ENCODE data around the gene POLR1E. TPM values are rescaled to one million over a fixed set of nuclear protein-coding genes. Genes with fewer than 3 reads are reported as not detected.

The POLR1E gene
- total RNA-seq, 1 donor from 2014 or later = 21.9 TPM

GRCh38 chr9:37438359-37438758 is 47.4 kb upstream of the POLR1E start:
- DNase-seq (ENCODE audit: extremely low spot score, unreplicated experiment) = no peak
- Mint-ChIP-seq H3K27me3 (ENCODE audit: unreplicated experiment) (no peaks in the 10 kb centered on the region), H3K4me1 (ENCODE audit: unreplicated experiment) (no peaks in the 10 kb centered on the region), H3K36me3 (ENCODE audit: unreplicated experiment) (peaks cover 47% of the 10 kb centered on the region), H3K9me3 (ENCODE audit: unreplicated experiment) (no peaks in the 10 kb centered on the region), H3K27ac (ENCODE audit: unreplicated experiment) (no peak overlapping the region), H3K4me3 (ENCODE audit: unreplicated experiment) (no peak overlapping the region)
- TF ChIP-seq CTCF (IDR thresholded peaks at IDR 0.05) = no peak

DNA sequence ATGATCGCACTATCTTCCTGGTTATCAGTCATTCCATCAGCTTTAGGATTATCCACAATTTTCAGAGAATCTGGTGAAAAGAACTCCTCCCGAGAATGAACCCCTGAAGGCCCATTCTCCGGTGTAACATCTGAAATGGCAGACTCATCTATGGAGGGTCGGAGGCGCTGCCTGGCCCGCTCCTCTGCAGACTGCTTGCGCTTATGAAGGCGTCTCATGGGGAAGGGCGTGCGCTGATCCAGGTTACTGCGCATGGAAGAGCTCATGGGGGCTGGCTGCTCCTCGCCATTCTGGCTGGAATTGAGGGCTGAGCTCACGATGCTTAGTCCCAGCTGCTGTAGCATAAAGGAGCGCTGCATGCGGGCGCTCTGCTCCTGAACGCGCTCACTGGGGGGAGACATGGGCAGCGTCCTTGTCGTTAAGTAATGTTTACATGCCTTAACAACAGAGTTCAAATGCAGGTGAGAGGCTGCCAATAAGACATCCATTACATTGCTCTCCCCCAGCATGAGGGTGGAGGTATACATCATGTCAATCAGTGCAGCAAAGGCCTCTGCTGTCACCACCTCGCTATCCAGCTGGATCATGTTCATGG is 43.9 kb upstream of the POLR1E start:
- no peak for TF ChIP-seq CTCF (IDR thresholded peaks at IDR 0.05)
- no peak overlapping the region for H3K27ac Mint-ChIP-seq (ENCODE audit: unreplicated experiment)
- H3K27me3 Mint-ChIP-seq (ENCODE audit: unreplicated experiment) = no peaks in the 10 kb centered on the region
- no peaks in the 10 kb centered on the region for H3K9me3 Mint-ChIP-seq (ENCODE audit: unreplicated experiment)
- no peak for DNase-seq (ENCODE audit: extremely low spot score, unreplicated experiment)
- H3K4me1 Mint-ChIP-seq (ENCODE audit: unreplicated experiment) = no peaks in the 10 kb centered on the region
- H3K36me3 Mint-ChIP-seq (ENCODE audit: unreplicated experiment) = peaks cover 40% of the 10 kb centered on the region
- H3K4me3 Mint-ChIP-seq (ENCODE audit: unreplicated experiment) = no peak overlapping the region

- no peak overlapping the region for H3K27ac Mint-ChIP-seq (ENCODE audit: unreplicated experiment)
- no peaks in the 10 kb centered on the region for H3K27me3 Mint-ChIP-seq (ENCODE audit: unreplicated experiment)
- H3K4me1 Mint-ChIP-seq (ENCODE audit: unreplicated experiment) = no peaks in the 10 kb centered on the region
- H3K36me3 Mint-ChIP-seq (ENCODE audit: unreplicated experiment) = peaks cover 38% of the 10 kb centered on the region
- DNase-seq (ENCODE audit: extremely low spot score, unreplicated experiment) = no peak
- TF ChIP-seq CTCF (IDR thresholded peaks at IDR 0.05) = no peak
- H3K9me3 Mint-ChIP-seq (ENCODE audit: unreplicated experiment) = no peaks in the 10 kb centered on the region
- no peak overlapping the region for H3K4me3 Mint-ChIP-seq (ENCODE audit: unreplicated experiment)
Observed at GRCh38 chr9:37442556-37442955, 43.2 kb upstream of the POLR1E start.

DNA sequence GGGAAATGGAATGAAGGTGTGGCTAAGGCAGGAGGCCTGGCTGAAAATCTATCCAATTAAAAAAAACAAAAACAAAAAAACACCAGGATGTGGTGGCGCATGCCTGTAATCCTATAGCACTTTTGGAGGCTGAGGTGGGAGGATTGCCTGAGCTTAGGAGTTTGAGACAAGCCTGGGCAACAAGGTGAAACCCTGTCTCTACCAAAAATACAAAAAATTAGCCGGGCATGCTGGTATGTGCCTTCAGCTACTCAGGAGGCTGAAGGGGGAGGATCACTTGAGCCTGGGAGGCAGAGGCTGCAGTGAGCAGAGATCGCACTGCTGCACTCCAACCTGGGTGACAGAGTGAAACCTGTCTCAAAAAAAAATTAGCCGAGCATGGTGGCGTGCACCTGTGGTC is 42.2 kb upstream of the POLR1E start:
- no peak overlapping the region for H3K27ac Mint-ChIP-seq (ENCODE audit: unreplicated experiment)
- no peaks in the 10 kb centered on the region for H3K9me3 Mint-ChIP-seq (ENCODE audit: unreplicated experiment)
- DNase-seq (ENCODE audit: extremely low spot score, unreplicated experiment) = no peak
- no peaks in the 10 kb centered on the region for H3K27me3 Mint-ChIP-seq (ENCODE audit: unreplicated experiment)
- H3K36me3 Mint-ChIP-seq (ENCODE audit: unreplicated experiment) = peaks cover 33% of the 10 kb centered on the region
- H3K4me1 Mint-ChIP-seq (ENCODE audit: unreplicated experiment) = peaks cover 2% of the 10 kb centered on the region
- TF ChIP-seq CTCF (IDR thresholded peaks at IDR 0.05) = no peak
- H3K4me3 Mint-ChIP-seq (ENCODE audit: unreplicated experiment) = no peak overlapping the region

DNA sequence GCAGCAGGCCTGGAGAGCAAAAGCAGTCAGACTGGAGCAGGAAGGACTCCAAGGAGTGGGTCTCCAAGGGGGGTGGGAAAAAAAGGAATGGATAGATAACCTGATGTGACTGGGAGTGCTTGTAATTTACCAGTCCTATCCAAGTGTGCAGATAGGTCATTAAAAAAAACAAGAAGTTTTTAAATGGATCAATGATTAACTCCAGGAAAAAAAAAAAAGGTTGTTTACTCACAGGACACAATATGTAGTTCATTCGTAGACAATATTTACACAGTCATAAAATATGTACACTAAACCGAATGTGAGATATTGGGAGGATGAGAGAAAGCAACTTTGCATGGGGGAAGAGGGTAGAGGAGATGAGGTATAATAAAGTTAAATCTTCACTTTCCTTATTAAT is 40.9 kb upstream of the POLR1E start:
- H3K27me3 Mint-ChIP-seq (ENCODE audit: unreplicated experiment) = no peaks in the 10 kb centered on the region
- DNase-seq (ENCODE audit: extremely low spot score, unreplicated experiment) = no peak
- peaks cover 2% of the 10 kb centered on the region for H3K4me1 Mint-ChIP-seq (ENCODE audit: unreplicated experiment)
- peaks cover 29% of the 10 kb centered on the region for H3K36me3 Mint-ChIP-seq (ENCODE audit: unreplicated experiment)
- no peak overlapping the region for H3K27ac Mint-ChIP-seq (ENCODE audit: unreplicated experiment)
- no peak for TF ChIP-seq CTCF (IDR thresholded peaks at IDR 0.05)
- H3K9me3 Mint-ChIP-seq (ENCODE audit: unreplicated experiment) = no peaks in the 10 kb centered on the region
- H3K4me3 Mint-ChIP-seq (ENCODE audit: unreplicated experiment) = no peak overlapping the region
